Measurements from ENCODE around the gene DPY19L1.

DNA sequence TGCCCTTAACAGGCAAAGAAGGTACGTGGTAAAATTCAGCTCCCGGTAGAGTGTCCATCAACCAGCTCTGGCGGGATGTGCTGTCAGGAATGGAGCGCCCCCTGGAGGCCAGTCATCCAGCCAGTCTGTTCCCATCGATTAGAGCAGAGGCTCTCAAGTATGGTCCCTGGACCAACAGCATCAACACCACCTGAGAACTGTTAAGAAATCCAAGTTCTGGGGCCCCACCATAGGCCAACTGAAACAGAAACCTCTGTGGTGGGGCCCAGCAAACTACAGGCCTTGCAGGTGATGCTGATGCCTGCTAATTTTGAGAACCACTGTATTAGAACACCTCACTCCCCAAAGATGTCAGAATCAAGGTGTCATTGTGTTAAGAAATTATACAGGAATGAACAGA is 109.2 kb downstream of the DPY19L1 start:
- TF ChIP-seq, protein P1, sequence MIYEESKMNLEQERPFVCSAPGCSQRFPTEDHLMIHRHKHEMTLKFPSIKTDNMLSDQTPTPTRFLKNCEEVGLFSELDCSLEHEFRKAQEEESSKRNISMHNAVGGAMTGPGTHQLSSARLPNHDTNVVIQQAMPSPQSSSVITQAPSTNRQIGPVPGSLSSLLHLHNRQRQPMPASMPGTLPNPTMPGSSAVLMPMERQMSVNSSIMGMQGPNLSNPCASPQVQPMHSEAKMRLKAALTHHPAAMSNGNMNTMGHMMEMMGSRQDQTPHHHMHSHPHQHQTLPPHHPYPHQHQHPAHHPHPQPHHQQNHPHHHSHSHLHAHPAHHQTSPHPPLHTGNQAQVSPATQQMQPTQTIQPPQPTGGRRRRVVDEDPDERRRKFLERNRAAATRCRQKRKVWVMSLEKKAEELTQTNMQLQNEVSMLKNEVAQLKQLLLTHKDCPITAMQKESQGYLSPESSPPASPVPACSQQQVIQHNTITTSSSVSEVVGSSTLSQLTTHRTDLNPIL (CRISPR knock-in tag; IDR thresholded peaks at IDR 0.05; ENCODE audit: low read depth): no peak
- TF ChIP-seq TCF4 (CRISPR knock-in tag; IDR thresholded peaks at IDR 0.05; ENCODE audit: borderline replicate concordance) (no peak), ESRRG (CRISPR knock-in tag; IDR thresholded peaks at IDR 0.05) (no peak), TOX (CRISPR knock-in tag; IDR thresholded peaks at IDR 0.05; ENCODE audit: borderline replicate concordance) (no peak)

Measured in SK-N-SH treated with all-trans-retinoic acid at 6 μM for 48 hours (cell line).